G401.6 (cell line): ENCODE results near the gene GPSM1.

Experiments used
- FAIRE-seq: peaks from 2 replicates; lab custom pipeline; 2012; peaks lifted over from hg19 to GRCh38; lab: Jason Lieb, UNC

Gene GPSM1

DNA sequence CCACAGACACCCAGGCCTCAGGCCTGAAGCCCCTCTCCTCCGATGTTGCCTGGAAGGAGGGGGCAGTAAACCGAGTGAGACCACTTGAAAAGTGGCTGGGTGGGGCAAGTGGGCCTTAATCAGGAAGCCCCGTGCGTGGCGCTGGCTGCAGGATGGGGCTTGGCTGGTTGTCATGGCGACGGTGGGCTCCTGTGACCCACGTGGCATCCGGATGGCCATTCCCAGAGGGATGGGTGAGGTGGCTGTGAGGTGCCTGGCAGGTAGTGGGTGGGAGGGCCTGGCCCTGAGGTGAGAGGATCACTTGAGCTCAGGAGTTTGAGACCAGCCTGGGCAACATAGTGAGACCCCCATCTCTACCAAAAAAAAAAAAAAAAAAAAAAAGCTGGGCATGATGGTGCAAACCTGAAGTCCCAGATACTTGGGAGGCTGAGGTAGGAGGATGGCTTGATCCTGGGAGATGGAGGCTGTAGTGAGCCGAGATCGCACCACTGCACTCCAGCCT, 5.2 kb downstream of the GPSM1 start:
- no peak for FAIRE-seq

GRCh38 chr9:136333045-136333444, 5.7 kb downstream of the GPSM1 start:
- FAIRE-seq = no peak

DNA sequence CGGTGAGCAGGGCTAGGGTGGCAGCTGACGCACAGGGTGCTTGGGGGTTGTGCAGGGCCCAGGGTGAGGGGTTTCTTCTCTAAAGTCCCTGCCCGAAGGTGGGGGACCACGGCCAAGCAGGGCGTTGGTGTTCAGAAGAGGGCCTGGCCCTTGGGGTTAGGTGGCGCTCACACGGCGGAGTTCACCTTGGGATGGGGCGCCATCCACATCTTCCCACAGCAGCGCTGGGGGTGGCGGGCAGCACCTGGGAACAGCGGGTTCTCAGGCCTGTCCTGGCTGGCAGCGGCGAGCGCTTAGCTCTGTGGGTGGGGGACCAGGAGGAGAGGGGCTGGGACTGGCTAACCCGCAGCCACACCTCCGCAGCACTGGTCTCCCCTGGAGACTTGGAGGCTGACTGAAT, 6.1 kb downstream of the GPSM1 start:
- FAIRE-seq = no peak

GRCh38 chr9:136334541-136334940, 7.2 kb downstream of the GPSM1 start:
- no peak for FAIRE-seq

- no peak for FAIRE-seq
These were observed 8.2 kb downstream of the GPSM1 start for GRCh38 chr9:136335296-136336155.

DNA sequence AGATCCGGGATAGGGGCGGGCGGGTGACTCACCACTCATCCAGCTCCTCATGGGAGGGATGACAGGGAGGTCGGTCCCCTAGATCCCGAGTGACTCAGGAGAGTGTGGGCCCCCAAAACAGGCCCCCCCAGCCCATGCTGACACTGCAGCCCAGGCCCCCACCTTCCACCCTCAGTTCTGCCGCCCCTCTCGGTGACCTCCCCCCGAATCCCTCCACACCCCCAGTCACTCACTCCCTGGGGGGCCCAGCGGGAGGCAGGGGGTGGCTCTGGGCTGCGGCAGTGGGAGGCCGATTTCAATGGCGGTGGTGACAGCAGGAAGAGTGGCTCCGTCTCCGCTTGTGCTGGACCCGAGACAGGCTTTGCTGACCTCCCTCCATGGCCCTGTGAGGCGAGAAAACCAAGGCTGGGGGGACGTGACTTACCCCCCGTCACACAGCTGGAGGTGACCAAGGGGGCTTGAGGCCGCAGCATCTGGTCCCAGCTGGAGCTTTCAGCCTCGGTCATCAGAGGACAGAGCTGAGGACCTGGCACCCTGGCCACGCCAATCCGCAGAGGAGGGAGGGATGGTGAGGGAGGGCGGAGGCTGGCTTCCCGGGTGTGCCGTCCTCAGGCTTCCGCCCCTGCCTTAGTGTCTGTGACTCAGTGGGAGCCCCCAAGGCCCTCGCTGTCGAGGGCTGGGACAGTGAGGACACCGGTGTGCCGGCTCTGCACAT, 9.0 kb downstream of the GPSM1 start:
- FAIRE-seq = no peak

GRCh38 chr9:136336881-136337280, 9.5 kb downstream of the GPSM1 start:
- no peak for FAIRE-seq

DNA sequence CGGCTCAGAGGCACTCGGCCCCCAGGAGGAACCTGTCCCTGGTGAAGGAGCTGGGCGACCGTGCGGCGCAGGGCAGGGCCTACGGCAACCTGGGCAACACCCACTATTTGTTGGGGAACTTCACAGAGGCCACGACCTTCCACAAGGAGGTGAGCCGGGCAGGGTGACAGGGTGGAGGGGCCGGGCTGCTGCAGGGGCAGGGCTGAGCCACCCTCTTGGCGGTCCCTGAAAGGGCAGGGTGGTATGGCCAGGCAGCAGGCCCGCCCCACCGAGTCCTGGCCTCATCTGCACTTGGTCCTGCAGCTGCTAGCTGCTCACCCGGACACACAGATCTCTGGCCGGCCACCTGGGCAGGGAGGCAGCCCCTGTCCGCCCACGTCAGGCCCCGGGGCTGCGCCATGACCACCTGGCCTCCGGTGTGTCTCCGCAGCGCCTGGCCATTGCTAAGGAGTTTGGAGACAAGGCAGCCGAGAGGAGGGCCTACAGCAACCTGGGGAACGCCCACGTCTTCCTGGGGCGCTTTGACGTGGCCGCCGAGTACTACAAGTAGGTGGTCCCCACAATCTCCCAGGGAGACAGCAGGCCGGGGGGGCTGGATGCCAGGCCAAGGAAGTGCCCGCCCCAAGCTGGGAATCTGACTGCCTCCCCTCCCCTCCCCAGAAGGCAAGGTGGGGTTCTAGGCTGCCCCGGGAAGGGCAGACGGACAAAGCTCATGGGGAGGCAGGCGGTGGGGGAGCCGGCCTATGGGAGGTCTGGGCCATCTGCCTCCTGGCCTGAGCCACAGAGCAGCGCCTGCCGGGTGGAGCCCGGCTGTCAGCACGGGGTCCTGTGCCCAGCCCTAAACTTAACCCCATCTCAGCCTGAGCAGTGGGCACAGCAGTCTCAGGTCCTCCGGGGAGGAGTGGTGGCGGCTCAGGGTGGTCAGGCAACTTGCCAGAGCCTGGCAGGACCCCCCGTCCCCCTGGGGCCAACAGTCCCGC, 10.4 kb downstream of the GPSM1 start:
- no peak for FAIRE-seq

- no peak for FAIRE-seq
These were observed 11.2 kb downstream of the GPSM1 start for GRCh38 chr9:136338511-136338910.

- peak; percentile 88 for FAIRE-seq
These were observed 12.0 kb downstream of the GPSM1 start for GRCh38 chr9:136339173-136339957.

GRCh38 chr9:136339958-136340310, 12.6 kb downstream of the GPSM1 start:
- no peak for FAIRE-seq

DNA sequence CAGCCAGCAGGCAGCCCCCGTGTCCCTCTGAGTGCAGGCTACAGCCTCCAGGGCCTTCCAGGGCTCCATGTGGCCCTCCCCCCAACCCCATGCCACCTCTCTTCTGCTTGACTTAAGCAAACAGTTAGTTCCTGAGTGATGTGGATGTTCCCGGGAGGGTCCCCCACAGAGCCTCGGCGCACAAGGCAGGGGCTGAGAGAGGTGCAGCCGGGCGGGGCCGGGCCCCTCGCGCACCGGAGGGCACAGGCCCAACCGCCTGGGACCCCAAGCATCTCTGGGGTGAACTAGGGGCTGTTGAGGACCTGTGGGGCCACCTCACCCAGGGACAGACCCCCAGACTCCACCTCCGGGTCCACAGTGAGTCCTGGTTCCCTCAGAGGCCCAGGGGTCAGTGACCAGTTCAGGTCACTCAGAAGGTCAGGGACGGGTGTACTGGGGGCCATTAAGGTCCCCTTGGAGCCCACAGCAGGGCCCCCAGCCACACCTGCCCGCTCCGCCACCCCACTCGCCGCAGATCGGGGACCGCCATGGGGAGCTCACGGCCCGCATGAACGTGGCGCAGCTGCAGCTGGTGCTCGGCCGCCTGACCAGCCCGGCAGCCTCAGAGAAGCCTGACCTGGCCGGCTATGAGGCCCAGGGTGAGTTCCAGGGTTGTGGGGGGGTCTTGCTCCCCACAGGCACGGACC, 13.2 kb downstream of the GPSM1 start:
- FAIRE-seq = no peak

DNA sequence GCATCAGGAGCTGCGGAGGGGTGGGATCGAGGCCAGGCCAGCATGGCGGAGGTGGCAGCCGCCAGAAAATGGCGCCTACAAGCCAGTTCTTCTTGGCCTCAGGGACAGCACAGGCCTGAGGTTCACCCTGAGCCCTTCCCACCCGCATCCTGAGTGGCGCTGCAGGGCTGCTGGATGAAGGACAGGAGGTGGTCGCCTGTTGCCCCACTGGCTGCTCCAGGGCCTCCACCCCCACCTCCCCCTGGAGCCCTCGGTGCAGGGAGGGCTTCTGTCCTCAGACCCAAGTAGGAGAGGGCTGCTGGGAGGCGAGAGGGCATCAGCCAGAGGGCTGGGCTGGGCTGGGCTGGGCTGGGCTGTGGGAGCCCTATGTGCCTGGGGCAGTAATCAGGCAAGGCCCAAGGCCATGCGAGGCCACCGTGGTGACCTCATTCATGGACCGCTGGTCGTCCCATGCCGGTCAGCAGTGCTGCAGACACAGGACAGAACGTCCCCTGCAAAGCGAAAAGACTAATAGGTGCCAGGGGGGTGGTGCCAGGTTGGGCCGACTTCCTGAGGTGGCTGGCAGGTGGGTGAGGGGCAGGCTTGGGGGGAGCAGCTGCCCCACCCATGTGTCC, 13.8 kb downstream of the GPSM1 start:
- no peak for FAIRE-seq

- FAIRE-seq = no peak
These were observed 14.4 kb downstream of the GPSM1 start for GRCh38 chr9:136341769-136342168.

- peak; percentile 88 for FAIRE-seq
These were observed 15.1 kb downstream of the GPSM1 start for GRCh38 chr9:136342181-136343120.

DNA sequence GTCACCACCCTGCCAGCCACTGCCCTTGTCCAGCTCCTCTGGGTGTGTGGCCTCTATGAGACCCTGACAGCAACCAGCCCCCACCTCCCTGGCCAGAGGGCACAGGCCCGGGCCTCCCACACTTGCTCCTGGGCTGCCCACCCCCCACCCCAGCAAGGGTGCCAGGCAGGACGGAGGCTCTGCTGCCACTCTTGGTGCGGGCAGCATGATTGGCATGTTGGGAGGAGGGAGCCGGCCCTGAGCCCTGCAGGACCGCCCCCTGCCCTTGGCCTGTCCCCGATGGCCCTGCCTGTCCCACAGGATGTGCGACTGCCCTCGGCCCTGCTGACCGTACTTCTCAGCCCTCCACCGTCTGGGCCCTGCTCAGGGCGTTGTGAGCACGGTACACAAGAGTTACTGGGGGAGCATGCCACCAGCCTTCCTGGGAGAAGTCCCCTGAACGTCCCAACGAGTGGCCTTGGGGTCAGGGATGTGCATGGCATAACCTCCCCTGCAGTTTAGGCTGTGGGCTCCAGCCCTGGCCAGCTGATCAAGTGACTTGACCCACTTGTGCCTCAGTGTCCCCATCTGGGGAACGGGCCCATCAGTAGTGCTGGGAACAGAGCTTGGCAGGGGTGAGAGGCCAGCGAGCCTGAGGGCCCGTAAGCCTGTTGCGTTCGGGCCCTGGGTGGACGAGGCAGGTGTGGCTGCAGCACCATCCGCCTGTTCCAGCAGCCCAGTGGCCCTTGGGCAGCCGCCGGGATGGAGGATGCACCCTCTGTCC, 16.0 kb downstream of the GPSM1 start:
- no peak for FAIRE-seq

GRCh38 chr9:136343884-136344269, 16.5 kb downstream of the GPSM1 start:
- FAIRE-seq = no peak

DNA sequence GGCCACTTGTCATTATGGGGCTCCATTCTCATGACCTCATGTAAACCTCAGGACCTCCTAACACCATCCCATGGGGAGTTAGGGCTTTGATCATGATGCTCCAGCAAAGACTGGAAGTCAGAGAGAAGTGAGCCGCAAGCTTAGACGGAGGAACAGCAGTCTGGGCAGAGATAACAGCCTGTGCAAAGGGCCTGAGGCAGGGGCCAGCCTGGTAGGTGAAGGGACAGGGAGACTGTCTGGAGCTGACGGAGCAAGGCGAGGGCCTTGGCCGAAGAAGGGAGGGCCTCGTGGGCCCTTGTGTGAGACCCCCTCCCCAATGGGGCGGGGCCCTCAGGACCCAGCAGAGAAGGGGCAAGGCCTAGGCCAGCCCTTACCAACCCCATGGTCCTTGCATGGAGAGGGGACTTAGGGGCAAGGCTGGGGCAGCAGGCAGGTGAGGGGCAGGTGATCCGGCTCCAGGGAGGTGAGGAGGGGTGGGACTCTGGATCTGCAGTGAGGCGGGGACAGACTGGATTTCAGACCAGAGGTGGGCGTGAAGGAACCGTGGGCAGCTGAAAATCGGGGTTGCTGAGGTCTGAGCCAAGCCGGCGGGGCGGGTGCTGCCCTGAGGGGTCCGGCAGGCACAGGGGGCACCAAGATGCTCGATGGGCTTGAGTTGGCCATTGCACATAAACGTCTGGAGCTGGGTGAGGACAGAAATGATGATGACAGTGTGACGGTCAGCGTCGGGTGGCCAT, 17.4 kb downstream of the GPSM1 start:
- FAIRE-seq = no peak
